ENCODE measurements around the gene EMD.

EMD gene

DNA sequence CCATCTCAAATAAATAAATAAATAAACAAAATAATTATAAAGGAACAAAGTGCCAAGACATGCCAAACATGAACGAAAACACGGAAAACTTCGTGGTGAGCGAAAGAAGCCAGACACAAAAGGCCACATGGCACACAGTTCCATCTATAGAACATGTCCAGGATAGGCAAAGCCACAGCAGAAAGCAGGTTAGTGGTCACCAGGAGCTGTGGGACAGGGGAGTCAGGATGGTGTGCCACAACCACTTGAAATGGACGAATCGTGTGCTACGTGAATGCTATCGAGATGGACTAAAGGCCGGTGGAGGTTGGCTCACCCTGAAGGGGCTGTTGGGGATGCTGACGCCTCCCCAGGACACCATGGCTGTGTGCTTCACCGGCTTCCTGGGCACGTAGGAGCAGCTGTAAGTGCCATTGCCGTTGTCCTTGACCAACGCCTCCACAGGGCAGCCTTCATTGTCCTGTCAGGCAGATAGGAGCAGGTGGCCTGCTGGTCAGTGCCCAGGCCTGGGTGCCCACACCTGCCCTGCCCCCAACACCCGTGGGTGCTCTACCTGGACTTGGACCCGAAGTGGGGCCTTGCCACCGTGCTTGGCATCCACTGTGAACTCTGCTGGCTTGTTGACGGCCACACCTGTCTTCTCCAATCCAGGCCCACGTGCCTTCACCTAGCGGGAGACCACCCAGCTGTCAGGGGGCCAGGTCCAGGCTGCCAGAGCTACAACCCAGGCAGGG, 15.2 kb upstream of the EMD start:
- no peak overlapping the region for H2BK120ac ChIP-seq (ENCODE audit: low read depth, low read length)
- H3K4me2 ChIP-seq (ENCODE audit: insufficient read depth, low read length, poor library complexity, severe bottlenecking), result no peak overlapping the region
- no peaks in the 10 kb centered on the region for H3K27me3 ChIP-seq (ENCODE audit: control insufficient read depth in 3 of 3, insufficient read depth in 3 of 3, low read depth in 1 of 3, low read length in 3 of 3)
- peaks cover 28% of the 10 kb centered on the region for H3K79me1 ChIP-seq (ENCODE audit: low read depth, low read length)
- no peak overlapping the region for H3K27ac ChIP-seq (replicated peaks; ENCODE audit: low read length)
- no peak overlapping the region for H2BK12ac ChIP-seq (ENCODE audit: low read length)
- H3K4me3 ChIP-seq (ENCODE audit: low read length in 2 of 2), result no peak overlapping the region
- no peak for DNase-seq (ENCODE audit: low spot score)
- no peak overlapping the region for H3K18ac ChIP-seq (ENCODE audit: low read length)
- H3K4me1 ChIP-seq (ENCODE audit: control insufficient read depth in 2 of 2, insufficient read depth in 1 of 2, low read depth in 1 of 2, low read length in 2 of 2), result peaks cover 0 to 4% of the 10 kb centered on the region in 2 donors
- no peak overlapping the region for H4K8ac ChIP-seq (ENCODE audit: low read depth, low read length)
- no peak overlapping the region for H2BK5ac ChIP-seq (ENCODE audit: low read length)
- no peak overlapping the region for H3K4ac ChIP-seq (ENCODE audit: low read length)
- peak overlapping the region; percentile 31 for H3K23ac ChIP-seq (ENCODE audit: low read depth, low read length, poor library complexity)
- no peak overlapping the region for H2BK15ac ChIP-seq (ENCODE audit: low read length)
- peak overlapping the region; percentile 21 for H3K9ac ChIP-seq (ENCODE audit: low read depth, low read length, poor library complexity)
- WGBS, 2 donors (ENCODE audit: extremely low coverage in 2 of 2, insufficient read length in 2 of 2, insufficient replicate concordance in 1 of 2), result no CpG with 5 or more reads among the region's 20 CpGs
- peaks cover 75 to 97% of the 10 kb centered on the region in 2 donors for H3K36me3 ChIP-seq (replicated peaks in 1 of 2; ENCODE audit: control insufficient read depth in 2 of 2, insufficient read depth in 2 of 2, low read length in 2 of 2)
- no peaks in the 10 kb centered on the region for H3K9me3 ChIP-seq (replicated peaks in 1 of 2; ENCODE audit: control insufficient read depth in 2 of 2, insufficient read depth in 1 of 2, low read depth in 1 of 2, low read length in 2 of 2)
- no peak overlapping the region for H3K14ac ChIP-seq (ENCODE audit: low read length)
- H2AFZ ChIP-seq (ENCODE audit: low read length), result no peak overlapping the region
- H2AK5ac ChIP-seq (ENCODE audit: low read depth, low read length), result no peak overlapping the region
- no peak overlapping the region for H4K91ac ChIP-seq (ENCODE audit: low read depth, low read length, poor library complexity)

DNA sequence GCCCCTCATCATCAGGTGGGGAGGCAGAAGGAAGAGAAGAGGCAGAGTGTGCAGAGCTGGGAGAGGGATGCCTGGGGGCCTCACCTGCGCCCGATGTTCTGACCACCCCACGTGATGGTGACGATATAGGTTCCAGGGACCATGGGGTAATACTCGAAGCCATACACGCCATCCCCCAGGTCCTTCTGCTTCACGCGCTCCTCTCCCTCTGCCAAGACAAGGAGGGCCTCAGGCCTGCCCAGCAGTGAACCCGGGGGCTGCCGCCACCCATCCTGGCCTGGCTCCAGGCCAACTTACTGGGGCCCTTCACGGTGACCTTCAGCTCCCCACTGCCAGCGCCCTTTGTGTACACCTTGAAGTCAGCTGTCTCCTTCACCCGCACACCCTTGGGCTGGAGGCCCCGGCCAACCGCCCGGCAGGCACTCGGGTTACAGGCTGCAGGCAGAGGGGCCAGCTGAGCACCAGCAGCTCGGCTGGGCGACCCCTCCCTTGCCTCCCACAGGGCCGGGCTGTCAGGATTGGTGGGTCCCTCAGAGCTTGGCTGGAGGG, 14.0 kb upstream of the EMD start:
- no peaks in the 10 kb centered on the region for H3K9me3 ChIP-seq (replicated peaks in 1 of 2; ENCODE audit: control insufficient read depth in 2 of 2, insufficient read depth in 1 of 2, low read depth in 1 of 2, low read length in 2 of 2)
- H3K9ac ChIP-seq (ENCODE audit: low read depth, low read length, poor library complexity), result no peak overlapping the region
- no peak overlapping the region for H3K4me2 ChIP-seq (ENCODE audit: insufficient read depth, low read length, poor library complexity, severe bottlenecking)
- H3K14ac ChIP-seq (ENCODE audit: low read length), result no peak overlapping the region
- no peak overlapping the region for H3K4me3 ChIP-seq (ENCODE audit: low read length in 2 of 2)
- no peak overlapping the region for H2BK5ac ChIP-seq (ENCODE audit: low read length)
- H4K91ac ChIP-seq (ENCODE audit: low read depth, low read length, poor library complexity), result no peak overlapping the region
- no peak overlapping the region for H2BK12ac ChIP-seq (ENCODE audit: low read length)
- no peak overlapping the region for H3K18ac ChIP-seq (ENCODE audit: low read length)
- peaks cover 64 to 92% of the 10 kb centered on the region in 2 donors for H3K36me3 ChIP-seq (replicated peaks in 1 of 2; ENCODE audit: control insufficient read depth in 2 of 2, insufficient read depth in 2 of 2, low read length in 2 of 2)
- H4K8ac ChIP-seq (ENCODE audit: low read depth, low read length), result no peak overlapping the region
- H2BK15ac ChIP-seq (ENCODE audit: low read length), result no peak overlapping the region
- H3K4ac ChIP-seq (ENCODE audit: low read length), result no peak overlapping the region
- no peak overlapping the region for H2BK120ac ChIP-seq (ENCODE audit: low read depth, low read length)
- no peak overlapping the region for H2AFZ ChIP-seq (ENCODE audit: low read length)
- H3K27me3 ChIP-seq (ENCODE audit: control insufficient read depth in 3 of 3, insufficient read depth in 3 of 3, low read depth in 1 of 3, low read length in 3 of 3), result no peaks in the 10 kb centered on the region
- peaks cover 0 to 4% of the 10 kb centered on the region in 2 donors for H3K4me1 ChIP-seq (ENCODE audit: control insufficient read depth in 2 of 2, insufficient read depth in 1 of 2, low read depth in 1 of 2, low read length in 2 of 2)
- no peak overlapping the region for H2AK5ac ChIP-seq (ENCODE audit: low read depth, low read length)
- no peak for DNase-seq (ENCODE audit: low spot score)
- no CpG with 5 or more reads among the region's 20 CpGs for WGBS, 2 donors (ENCODE audit: extremely low coverage in 2 of 2, insufficient read length in 2 of 2, insufficient replicate concordance in 1 of 2)
- peaks cover 21% of the 10 kb centered on the region for H3K79me1 ChIP-seq (ENCODE audit: low read depth, low read length)
- no peak overlapping the region for H3K23ac ChIP-seq (ENCODE audit: low read depth, low read length, poor library complexity)
- H3K27ac ChIP-seq (replicated peaks; ENCODE audit: low read length), result no peak overlapping the region

DNA sequence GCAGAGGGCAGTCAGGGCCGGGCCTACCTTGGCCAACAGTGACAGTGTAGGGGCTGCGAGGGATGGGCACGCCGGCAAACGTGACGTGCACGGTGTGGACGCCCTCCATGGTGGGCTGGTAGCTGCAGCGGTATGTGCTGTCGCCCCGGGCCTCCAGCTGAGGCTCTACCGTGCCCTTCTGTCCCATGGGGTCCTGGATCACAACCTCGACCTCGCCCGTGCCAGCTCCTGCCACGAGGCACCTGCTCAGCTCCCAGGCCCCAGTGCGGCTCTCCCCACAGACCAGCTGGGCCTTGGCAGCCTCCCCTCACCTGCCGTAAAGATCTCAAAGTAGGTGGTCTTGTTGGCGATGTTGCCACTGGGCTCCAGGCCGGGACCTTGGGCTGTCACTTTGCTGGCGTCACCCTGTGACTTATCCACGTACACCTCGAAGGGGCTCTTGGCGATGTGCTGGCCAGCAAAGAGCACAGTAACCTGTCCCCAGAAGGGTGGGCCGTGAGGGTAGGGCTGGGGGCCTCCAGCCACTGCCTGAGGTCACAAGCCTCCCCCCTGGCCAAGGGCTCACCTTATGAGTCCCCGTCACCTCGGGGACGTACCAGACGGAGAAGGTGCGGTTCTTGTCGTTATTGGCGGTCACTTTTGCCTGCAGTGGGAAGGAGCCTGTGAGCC, 13.0 kb upstream of the EMD start:
- Histone ChIP-seq H2AFZ (ENCODE audit: low read length) (no peak overlapping the region), H3K4me3 (ENCODE audit: low read length in 2 of 2) (no peak overlapping the region), H3K36me3 (replicated peaks in 1 of 2; ENCODE audit: control insufficient read depth in 2 of 2, insufficient read depth in 2 of 2, low read length in 2 of 2) (peaks cover 58 to 83% of the 10 kb centered on the region in 2 donors), H3K9ac (ENCODE audit: low read depth, low read length, poor library complexity) (no peak overlapping the region), H3K4ac (ENCODE audit: low read length) (no peak overlapping the region), H3K27ac (replicated peaks; ENCODE audit: low read length) (no peak overlapping the region), H3K9me3 (replicated peaks in 1 of 2; ENCODE audit: control insufficient read depth in 2 of 2, insufficient read depth in 1 of 2, low read depth in 1 of 2, low read length in 2 of 2) (no peaks in the 10 kb centered on the region), H2BK120ac (ENCODE audit: low read depth, low read length) (no peak overlapping the region), H3K4me2 (ENCODE audit: insufficient read depth, low read length, poor library complexity, severe bottlenecking) (peak overlapping the region; percentile 11), H3K23ac (ENCODE audit: low read depth, low read length, poor library complexity) (no peak overlapping the region), H3K27me3 (ENCODE audit: control insufficient read depth in 3 of 3, insufficient read depth in 3 of 3, low read depth in 1 of 3, low read length in 3 of 3) (no peaks in the 10 kb centered on the region), H3K79me1 (ENCODE audit: low read depth, low read length) (peaks cover 22% of the 10 kb centered on the region), H4K91ac (ENCODE audit: low read depth, low read length, poor library complexity) (no peak overlapping the region), H2BK15ac (ENCODE audit: low read length) (no peak overlapping the region), H3K14ac (ENCODE audit: low read length) (no peak overlapping the region), H3K4me1 (ENCODE audit: control insufficient read depth in 2 of 2, insufficient read depth in 1 of 2, low read depth in 1 of 2, low read length in 2 of 2) (peaks cover 0 to 4% of the 10 kb centered on the region in 2 donors), H2BK12ac (ENCODE audit: low read length) (no peak overlapping the region), H4K8ac (ENCODE audit: low read depth, low read length) (no peak overlapping the region), H2AK5ac (ENCODE audit: low read depth, low read length) (no peak overlapping the region), H2BK5ac (ENCODE audit: low read length) (no peak overlapping the region), H3K18ac (ENCODE audit: low read length) (no peak overlapping the region)
- no CpG with 5 or more reads among the region's 32 CpGs for WGBS, 2 donors (ENCODE audit: extremely low coverage in 2 of 2, insufficient read length in 2 of 2, insufficient replicate concordance in 1 of 2)
- no peak for DNase-seq (ENCODE audit: low spot score)

GRCh38 chrX:154366666-154367055, 12.4 kb upstream of the EMD start:
- DNase-seq (ENCODE audit: low spot score), result no peak
- H2AFZ ChIP-seq (ENCODE audit: low read length), result no peak overlapping the region
- no CpG with 5 or more reads among the region's 11 CpGs for WGBS, 2 donors (ENCODE audit: extremely low coverage in 2 of 2, insufficient read length in 2 of 2, insufficient replicate concordance in 1 of 2)
- H3K27me3 ChIP-seq (ENCODE audit: control insufficient read depth in 3 of 3, insufficient read depth in 3 of 3, low read depth in 1 of 3, low read length in 3 of 3), result no peaks in the 10 kb centered on the region
- H3K9me3 ChIP-seq (replicated peaks in 1 of 2; ENCODE audit: control insufficient read depth in 2 of 2, insufficient read depth in 1 of 2, low read depth in 1 of 2, low read length in 2 of 2), result no peaks in the 10 kb centered on the region
- H3K18ac ChIP-seq (ENCODE audit: low read length), result no peak overlapping the region
- H2BK120ac ChIP-seq (ENCODE audit: low read depth, low read length), result no peak overlapping the region
- H3K23ac ChIP-seq (ENCODE audit: low read depth, low read length, poor library complexity), result no peak overlapping the region
- no peak overlapping the region for H2BK15ac ChIP-seq (ENCODE audit: low read length)
- peaks cover 53 to 78% of the 10 kb centered on the region in 2 donors for H3K36me3 ChIP-seq (replicated peaks in 1 of 2; ENCODE audit: control insufficient read depth in 2 of 2, insufficient read depth in 2 of 2, low read length in 2 of 2)
- H3K9ac ChIP-seq (ENCODE audit: low read depth, low read length, poor library complexity), result peak overlapping the region; percentile 21
- H3K4ac ChIP-seq (ENCODE audit: low read length), result no peak overlapping the region
- no peak overlapping the region for H3K4me3 ChIP-seq (ENCODE audit: low read length in 2 of 2)
- no peak overlapping the region for H2BK5ac ChIP-seq (ENCODE audit: low read length)
- H2AK5ac ChIP-seq (ENCODE audit: low read depth, low read length), result no peak overlapping the region
- H3K4me1 ChIP-seq (ENCODE audit: control insufficient read depth in 2 of 2, insufficient read depth in 1 of 2, low read depth in 1 of 2, low read length in 2 of 2), result peaks cover 0 to 4% of the 10 kb centered on the region in 2 donors
- H4K8ac ChIP-seq (ENCODE audit: low read depth, low read length), result no peak overlapping the region
- no peak overlapping the region for H2BK12ac ChIP-seq (ENCODE audit: low read length)
- H3K79me1 ChIP-seq (ENCODE audit: low read depth, low read length), result peaks cover 22% of the 10 kb centered on the region
- no peak overlapping the region for H3K14ac ChIP-seq (ENCODE audit: low read length)
- no peak overlapping the region for H3K27ac ChIP-seq (replicated peaks; ENCODE audit: low read length)
- H4K91ac ChIP-seq (ENCODE audit: low read depth, low read length, poor library complexity), result no peak overlapping the region
- no peak overlapping the region for H3K4me2 ChIP-seq (ENCODE audit: insufficient read depth, low read length, poor library complexity, severe bottlenecking)
